Heart right ventricle (tissue), 16 donors: ENCODE measurements around the gene LONP1. TPM values are rescaled to one million over a fixed set of nuclear protein-coding genes. Genes with fewer than 3 reads are reported as not detected.
"Not testable (repeated sequence)": the region's sequence is repeated elsewhere in the genome, so short reads cannot be mapped to it uniquely, and the experiment has no call there.

Experiments
- ATAC-seq, 8 donors: fragments of 200-7000 bp; cut with Tn5 transposase; one replicate each; pipeline ENCODE4 v1.9.1; 2020; ENCODE audit warnings: mild to moderate bottlenecking in 8 of 8, moderate library complexity in 8 of 8, moderate number of reproducible peaks in 1 of 8
- DNase-seq, 2 donors: peaks; one replicate each; pipeline ENCODE4 v3.0.0-alpha.2; 2020
- H3K27ac ChIP-seq, 10 donors: fragments of 200-600 bp; sonication (generic) in 2 of 10; one replicate each; pipeline versions ENCODE4 v1.5.0 to v1.8.0; 2020 to 2022; ENCODE audit warnings: mild to moderate bottlenecking in 3 of 10
- H3K27me3 ChIP-seq, 7 donors: fragments of 200-600 bp; one replicate each; pipeline ENCODE4 v1.8.0; 2021 to 2022; ENCODE audit warnings: mild to moderate bottlenecking in 2 of 7
- H3K36me3 ChIP-seq, 9 donors: fragments of 200-600 bp; sonication (generic) in 1 of 9; one replicate each; pipeline versions ENCODE4 v1.5.0 to v1.8.0; 2020 to 2022; ENCODE audit warnings: mild to moderate bottlenecking in 2 of 9
- H3K4me1 ChIP-seq, 9 donors: fragments of 200-600 bp; sonication (generic) in 1 of 9; one replicate each; pipeline versions ENCODE4 v1.5.0 to v1.8.0; 2020 to 2022; ENCODE audit warnings: mild to moderate bottlenecking in 4 of 9
- H3K4me3 ChIP-seq, 10 donors: fragments of 200-600 bp; sonication (generic) in 2 of 10; one replicate each; pipeline versions ENCODE4 v1.5.0 to v1.8.0; 2020 to 2022; ENCODE audit warnings: mild to moderate bottlenecking in 7 of 10, moderate library complexity in 2 of 10
- H3K9me3 ChIP-seq, 11 donors: fragments of 200-600 bp in 10 of 11; sonication (generic) in 2 of 11; one replicate each; pipeline versions ENCODE4 v1.5.0 to v1.8.0; 2013 to 2022; ENCODE audit warnings: mild to moderate bottlenecking in 2 of 11, control low read depth in 1 of 11, moderate library complexity in 1 of 11
- WGBS, 2 donors: extraction: QIAGEN DNeasy Blood & Tissue Kit; methylation state at CpG; one replicate each; pipeline ENCODE4 v1.1.7; 2013; ENCODE audit warnings: inconsistent platforms in 1 of 2; 5-methylcytosine and 5-hydroxymethylcytosine counted together
- intact Hi-C, 10 donors: fragments of 100-400 bp; cut with DNase I; formaldehyde crosslinking; loops; one replicate each; pipeline versions ENCODE4 v1.11.1 to v1.14.2; 2022
- polyA plus RNA-seq, 2 donors: library from polyadenylated mRNA; stranded (reverse); fragments of 200-250 nt; gene quantifications; one replicate each; pipeline ENCODE4 v1.2.3, GENCODE V29; 2013
- total RNA-seq, 10 donors: library from RNA; stranded (reverse); fragmentation: NEBNext Ultra II Directional in 3 of 10; extraction: Animal tissue kit (Norgen Biotek cat#: 25700) in 3 of 10; gene quantifications; one replicate each; pipeline versions ENCODE4 v1.2.1 to v1.2.4, GENCODE V29; 2021 to 2023
- TF ChIP-seq, protein P1 (sequence below), 9 donors: fragments of 200-600 bp; sonication (generic) in 2 of 9; IDR thresholded peaks; one replicate each; pipeline versions ENCODE4 v1.5.0 to v1.8.0; 2021 to 2022; ENCODE audit warnings: antibody characterized with exemption in 9 of 9, mild to moderate bottlenecking in 5 of 9, moderate library complexity in 1 of 9
- donor health status: Arrhythmogenic right ventricular cardiomyopathy.
- donor health status: ischemic (EF 13 %, LVEDD 7.1; RV severe dilation, severe dysfunction).
- donor health status: healthy with polysubstance abuse.
- donor health status: DM: no; HTN: yes; CAD: no.
- donor health status: DM: no; HTN: no; CAD: no.
- donor health status: ischemic (EF 25% LVEDD 6.9; RV normal size, moderate dysfunction).
- donor health status: ischemic (EF 25% LVEDD 5.7; RV mildly dilated, moderate dysfunction).
- donor health status: healthy.
- donor health status: DM: yes; HTN: yes; CAD: no.
- donor health status: Ischemic cardiomyopathy.
- donor health status: ischemic (EF 35%, LVEDD 5.7; RV mildly dilated, moderate dysfunction).
- donor health status: nonischemic (EF 11% LVEDD 7.7; RV severe dilation, severe dysfunction).
- donor health status: DM: yes; HTN: yes; CAD: no.
- donor health status: PGD.
- donor health status: ischemic (EF 29% LVEDD 5.4; RV normal size, mild dysfunction).
- donor health status: nonischemic (EF 23%, LVEDD 6.1; RV moderate dilation, normal function).

The LONP1 gene
- total and polyA plus RNA-seq, 12 donors = 71.4 to 121 (median 90.5) TPM

DNA sequence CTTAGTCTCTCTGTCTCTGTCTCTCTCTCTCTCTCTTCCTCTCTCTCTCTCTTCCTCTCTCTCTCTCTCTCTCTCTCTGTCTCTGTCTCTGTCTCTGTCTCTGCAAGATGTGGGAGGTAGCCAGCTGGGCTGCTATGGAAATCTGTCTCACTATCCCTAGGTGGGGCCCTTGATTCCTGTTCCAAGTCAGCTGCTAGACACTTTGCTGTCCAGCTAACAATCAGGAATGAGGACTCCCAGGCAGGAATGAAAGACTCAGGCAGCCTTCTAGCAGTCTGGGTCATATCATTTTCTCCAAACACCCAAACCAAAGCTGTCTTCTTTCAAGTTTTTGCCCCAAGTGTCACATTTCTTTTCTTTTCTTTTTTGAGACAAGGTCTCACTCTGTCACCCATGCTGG is 23.7 kb upstream of the LONP1 start:
- intact Hi-C loops = no loop called here
- H3K36me3 ChIP-seq = no peaks in the 10 kb centered on the region
- H3K9me3 ChIP-seq = peaks cover 0 to 8% (median 0%) of the 10 kb centered on the region in 11 donors
- DNase-seq (no peak), ATAC-seq (no peak)
- no peak overlapping the region for H3K27ac ChIP-seq
- H3K4me1 ChIP-seq = no peaks in the 10 kb centered on the region
- H3K4me3 ChIP-seq = no peak overlapping the region
- TF ChIP-seq, protein P1, sequence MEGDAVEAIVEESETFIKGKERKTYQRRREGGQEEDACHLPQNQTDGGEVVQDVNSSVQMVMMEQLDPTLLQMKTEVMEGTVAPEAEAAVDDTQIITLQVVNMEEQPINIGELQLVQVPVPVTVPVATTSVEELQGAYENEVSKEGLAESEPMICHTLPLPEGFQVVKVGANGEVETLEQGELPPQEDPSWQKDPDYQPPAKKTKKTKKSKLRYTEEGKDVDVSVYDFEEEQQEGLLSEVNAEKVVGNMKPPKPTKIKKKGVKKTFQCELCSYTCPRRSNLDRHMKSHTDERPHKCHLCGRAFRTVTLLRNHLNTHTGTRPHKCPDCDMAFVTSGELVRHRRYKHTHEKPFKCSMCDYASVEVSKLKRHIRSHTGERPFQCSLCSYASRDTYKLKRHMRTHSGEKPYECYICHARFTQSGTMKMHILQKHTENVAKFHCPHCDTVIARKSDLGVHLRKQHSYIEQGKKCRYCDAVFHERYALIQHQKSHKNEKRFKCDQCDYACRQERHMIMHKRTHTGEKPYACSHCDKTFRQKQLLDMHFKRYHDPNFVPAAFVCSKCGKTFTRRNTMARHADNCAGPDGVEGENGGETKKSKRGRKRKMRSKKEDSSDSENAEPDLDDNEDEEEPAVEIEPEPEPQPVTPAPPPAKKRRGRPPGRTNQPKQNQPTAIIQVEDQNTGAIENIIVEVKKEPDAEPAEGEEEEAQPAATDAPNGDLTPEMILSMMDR (IDR thresholded peaks at IDR 0.05) = no peak
- H3K27me3 ChIP-seq = peaks cover 0 to 22% (median 2%) of the 10 kb centered on the region in 7 donors

DNA sequence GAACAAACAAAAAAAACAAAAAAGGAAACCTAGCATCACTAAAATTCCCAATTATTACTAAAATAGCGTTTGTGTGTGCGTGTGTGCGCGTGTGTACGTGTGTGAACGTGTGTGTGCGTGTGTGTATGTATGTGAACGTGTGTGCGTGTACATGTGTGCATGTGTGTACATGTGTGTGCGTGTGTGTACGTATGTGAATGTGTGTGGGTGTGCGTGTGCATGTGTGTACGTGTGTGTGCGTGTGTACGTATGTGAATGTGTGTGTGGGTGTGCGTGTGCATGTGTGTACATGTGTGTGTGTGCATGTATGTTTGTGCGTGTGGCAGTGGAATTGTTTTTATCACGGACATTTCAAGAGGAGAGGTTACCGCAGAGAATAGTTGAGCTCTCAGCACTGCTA is 22.1 kb upstream of the LONP1 start:
- H3K27me3 ChIP-seq = peaks cover 0 to 13% (median 0%) of the 10 kb centered on the region in 7 donors
- no peak for ATAC-seq
- intact Hi-C loops = no loop called here
- no peak for DNase-seq
- no peaks in the 10 kb centered on the region for H3K4me1 ChIP-seq
- 78 to 88% methylated on average over 19 of the region's 19 CpGs for WGBS, 2 donors
- H3K9me3 ChIP-seq = peaks cover 0 to 8% (median 0%) of the 10 kb centered on the region in 11 donors
- no peak overlapping the region for H3K27ac ChIP-seq
- H3K4me3 ChIP-seq = no peak overlapping the region
- TF ChIP-seq, protein P1 (IDR thresholded peaks at IDR 0.05) = no peak
- H3K36me3 ChIP-seq = no peaks in the 10 kb centered on the region

DNA sequence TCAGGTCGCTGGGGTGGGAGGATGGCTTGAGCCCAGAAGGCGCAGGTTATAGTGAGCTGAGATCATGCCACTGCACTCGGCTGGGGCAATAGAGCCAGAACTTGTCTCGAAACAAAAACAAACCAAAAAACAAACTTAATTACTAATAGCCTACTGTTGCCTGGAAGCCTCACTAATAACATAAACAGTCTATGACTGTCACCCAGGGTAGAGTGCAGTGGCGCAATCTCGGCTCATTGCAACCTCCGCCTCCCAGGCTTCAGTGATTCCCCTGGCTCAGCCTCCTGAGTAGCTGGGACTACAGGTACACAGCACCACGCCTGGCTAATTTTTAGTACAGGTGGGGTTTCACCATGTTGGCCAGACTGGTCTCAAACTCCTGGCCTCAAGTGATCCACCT is 18.5 kb upstream of the LONP1 start:
- Histone ChIP-seq H3K36me3 (no peaks in the 10 kb centered on the region), H3K4me3 (no peak overlapping the region), H3K27me3 (peaks cover 0 to 4% (median 0%) of the 10 kb centered on the region in 7 donors), H3K9me3 (peaks cover 0 to 8% (median 0%) of the 10 kb centered on the region in 11 donors), H3K27ac (no peak overlapping the region), H3K4me1 (no peaks in the 10 kb centered on the region)
- WGBS, 2 donors = 80 to 81% methylated on average over 8 of the region's 8 CpGs
- TF ChIP-seq, protein P1 (IDR thresholded peaks at IDR 0.05) = no peak
- DNase-seq = no peak
- no peak for ATAC-seq
- intact Hi-C loops = no loop called here

DNA sequence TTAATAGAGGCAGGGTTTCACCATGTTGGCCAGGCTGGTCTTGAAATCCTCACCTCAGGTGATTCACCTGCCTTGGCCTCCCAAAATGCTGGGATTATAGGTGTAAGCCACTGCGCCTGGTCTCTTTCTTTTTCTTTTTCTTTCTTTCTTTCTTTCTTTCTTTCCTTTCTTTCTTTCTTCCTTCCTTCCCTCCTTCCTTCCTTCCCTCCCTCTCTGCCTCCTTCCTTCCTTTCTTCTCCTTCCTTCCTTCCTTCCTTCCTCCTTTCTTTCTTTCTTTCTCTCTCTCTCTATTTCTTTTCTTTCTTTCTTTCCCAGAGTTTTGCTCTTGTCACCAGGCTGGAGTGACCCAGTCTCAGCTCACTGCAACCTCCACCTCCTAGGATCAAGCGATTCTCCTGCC is 13.2 kb upstream of the LONP1 start:
- H3K27ac ChIP-seq, H3K4me3 ChIP-seq, DNase-seq, H3K36me3 ChIP-seq, H3K4me1 ChIP-seq, H3K27me3 ChIP-seq, ATAC-seq, intact Hi-C loops: not testable (repeated sequence)
- 79 to 92% methylated on average over 2 of the region's 2 CpGs for WGBS, 2 donors
- peaks cover 0 to 28% (median 9%) of the 10 kb centered on the region in 11 donors for H3K9me3 ChIP-seq

DNA sequence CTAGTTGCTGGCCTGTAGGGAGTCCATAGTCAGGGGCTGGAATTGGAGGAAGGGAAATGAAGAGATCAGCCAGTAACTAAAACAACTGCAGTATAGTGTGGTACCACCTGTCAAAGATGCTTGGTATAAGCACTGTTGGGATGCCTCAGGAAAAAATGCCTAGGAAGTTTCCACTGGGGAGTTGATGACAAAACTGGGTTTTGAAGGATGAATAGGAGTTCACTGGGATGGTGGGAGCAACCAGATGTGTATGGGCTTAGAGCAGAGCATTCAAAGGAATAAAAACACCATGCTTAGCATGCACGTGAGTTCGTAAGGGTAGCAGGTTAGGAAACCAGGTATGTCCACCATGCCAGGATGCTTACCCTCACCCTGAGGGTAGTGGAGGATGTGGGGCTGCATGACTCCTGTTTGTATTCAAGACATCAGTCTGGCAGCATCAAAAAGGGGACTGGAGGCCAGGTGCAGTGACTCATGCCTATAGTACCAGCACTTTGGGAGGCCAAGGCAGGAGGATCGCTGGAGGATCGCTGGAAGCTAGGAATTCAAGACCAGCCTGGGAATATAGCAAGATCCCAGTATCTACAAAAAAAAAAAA is 7.6 kb upstream of the LONP1 start:
- WGBS, 2 donors = 93 to 95% methylated on average over 4 of the region's 4 CpGs
- no peak for ATAC-seq

More for the DNA sequence above, 7.6 kb upstream of the LONP1 start:
- DNase-seq = no peak
- intact Hi-C loops = no loop called here
- peaks cover 0 to 33% (median 9%) of the 10 kb centered on the region in 11 donors for H3K9me3 ChIP-seq
- no peaks in the 10 kb centered on the region for H3K36me3 ChIP-seq
- H3K4me1 ChIP-seq = no peaks in the 10 kb centered on the region
- TF ChIP-seq, protein P1 (IDR thresholded peaks at IDR 0.05) = no peak
- peaks cover 0 to 7% (median 0%) of the 10 kb centered on the region in 7 donors for H3K27me3 ChIP-seq
- no peak overlapping the region for H3K27ac ChIP-seq
- H3K4me3 ChIP-seq = no peak overlapping the region
